PC-9 (cell line): ENCODE measurements around the gene PRICKLE2. TPM values are rescaled to one million over a fixed set of nuclear protein-coding genes. Genes with fewer than 3 reads are reported as not detected.

Experiments used
- BruUV-seq: library from RNA; stranded (reverse); fragments of 400-500 nt; replicated peaks from 2 replicates; lab custom pipeline; 2021; lab: Mats Ljungman, UMichigan
- CTCF ChIA-PET: fragments of 300-600 bp; sonication (Branson Sonifier 250); formaldehyde crosslinking; loops from one replicate; lab custom pipeline; 2022; ENCODE audit warnings: antibody characterized with exemption; lab: Charles Lee
- POLR2A ChIA-PET: fragments of 300-600 bp; sonication (Branson Sonifier 250); formaldehyde crosslinking; loops from one replicate; lab custom pipeline; 2022; ENCODE audit warnings: antibody characterized with exemption; ENCODE audit not compliant: unreplicated experiment; lab: Charles Lee
- DNase-seq, 2 experiments: peaks; one replicate each; pipeline versions ENCODE4 v3.0.0 to v3.0.0-alpha.2; 2015 to 2022; ENCODE audit warnings: mixed read lengths in 1 of 2
- H2AFZ ChIP-seq: fragments of 200-600 bp; sonication (generic); 2 replicates; pipeline ENCODE4 v1.8.1; 2017; ENCODE audit warnings: antibody characterized with exemption
- H3F3A ChIP-seq: fragments of 200-600 bp; sonication (generic); 2 replicates; pipeline ENCODE4 v1.8.1; 2017; ENCODE audit warnings: antibody characterized with exemption, mild to moderate bottlenecking, low read depth; ENCODE audit not compliant: insufficient read depth
- H3K27ac ChIP-seq: fragments of 200-600 bp; sonication (generic); 2 replicates; pipeline ENCODE4 v1.6.1; 2016; ENCODE audit warnings: mixed run types
- H3K27me3 ChIP-seq: fragments of 200-600 bp; sonication (generic); 2 replicates; pipeline ENCODE4 v1.6.1; 2016; ENCODE audit warnings: low read depth, mixed run types; ENCODE audit not compliant: insufficient read depth
- H3K36me3 ChIP-seq: fragments of 200-600 bp; sonication (generic); 2 replicates; pipeline ENCODE4 v1.6.1; 2016; ENCODE audit warnings: low read depth, mixed run types
- H3K4me1 ChIP-seq: fragments of 200-600 bp; sonication (generic); replicated peaks from 2 replicates; pipeline ENCODE4 v1.6.1; 2016; ENCODE audit warnings: mixed run types; ENCODE audit not compliant: insufficient read depth
- H3K4me2 ChIP-seq: fragments of 200-600 bp; sonication (generic); 2 replicates; pipeline ENCODE4 v1.6.1; 2017; ENCODE audit warnings: mixed run types
- H3K4me3 ChIP-seq: fragments of 200-600 bp; sonication (generic); 2 replicates; pipeline ENCODE4 v1.6.1; 2016; ENCODE audit warnings: mixed run types
- H3K79me2 ChIP-seq: fragments of 200-600 bp; sonication (generic); 2 replicates; pipeline ENCODE4 v1.6.1; 2017; ENCODE audit warnings: low read depth, mixed run types
- H3K9me2 ChIP-seq: fragments of 200-600 bp; sonication (generic); 2 replicates; pipeline ENCODE4 v1.8.1; 2017; ENCODE audit warnings: mild to moderate bottlenecking; ENCODE audit not compliant: insufficient read depth
- H3K9me3 ChIP-seq: fragments of 200-600 bp; sonication (generic); 2 replicates; pipeline ENCODE4 v1.8.1; 2016; ENCODE audit warnings: low read depth; ENCODE audit not compliant: insufficient read depth
- H4K20me1 ChIP-seq: fragments of 200-600 bp; sonication (generic); 2 replicates; pipeline ENCODE4 v1.8.1; 2017; ENCODE audit not compliant: insufficient read depth
- CTCF ChIP-seq: fragments of 200-600 bp; sonication (generic); conservative IDR thresholded peaks from 2 replicates; pipeline ENCODE4 v1.6.1; 2017; ENCODE audit warnings: mixed run types, antibody characterized with exemption, mild to moderate bottlenecking, moderate library complexity
- EZH2 ChIP-seq: fragments of 200-600 bp; sonication (generic); IDR thresholded peaks from 2 replicates; pipeline ENCODE4 v1.8.0; 2017; ENCODE audit warnings: antibody characterized with exemption, low read depth
- intact Hi-C: fragments of 100-400 bp; cut with micrococcal nuclease; formaldehyde crosslinking; loops from one replicate; pipeline ENCODE4 v1.10.0; 2022; ENCODE audit not compliant: unreplicated experiment
- total RNA-seq: library from RNA; stranded (reverse); gene quantifications from 2 replicates; pipeline ENCODE4 v1.2.3, GENCODE V29; 2021

The PRICKLE2 gene
- total RNA-seq, 1 experiment from 2014 or later, result 7.9 TPM

GRCh38 chr3:64203969-64204908, 21.0 kb downstream of the PRICKLE2 start:
- CTCF ChIA-PET, result no interaction called here
- intact Hi-C loops, result no loop called here
- H3K79me2 ChIP-seq, result no peaks in the 10 kb centered on the region

GRCh38 chr3:64203216-64203615, 22.1 kb downstream of the PRICKLE2 start:
- Histone ChIP-seq H3K27me3 (no peaks in the 10 kb centered on the region), H3K4me1 (no peaks in the 10 kb centered on the region), H3F3A (no peaks in the 10 kb centered on the region), H3K79me2 (no peaks in the 10 kb centered on the region), H2AFZ (no peak overlapping the region), H3K9me3 (no peaks in the 10 kb centered on the region), H4K20me1 (no peaks in the 10 kb centered on the region), H3K27ac (no peak overlapping the region), H3K4me3 (no peak overlapping the region), H3K36me3 (no peaks in the 10 kb centered on the region), H3K9me2 (no peaks in the 10 kb centered on the region), H3K4me2 (no peak overlapping the region)
- no peak for DNase-seq
- ChIA-PET CTCF (interaction anchor here (0.6 kb wide), 1 partner anchor 127 kb away, joined by 4 read pairs; no protein-coding TSS in a partner anchor), POLR2A (no interaction called here)
- TF ChIP-seq CTCF (no peak), EZH2 (no peak)
- no TSS peak for BruUV-seq
- intact Hi-C loops, result no loop called here

More at GRCh38 chr3:64203969-64204908, 21.0 kb downstream of the PRICKLE2 start:
- no TSS peak for BruUV-seq
- no peak overlapping the region for H3K4me2 ChIP-seq
- no peaks in the 10 kb centered on the region for H3K4me1 ChIP-seq
- no peak overlapping the region for H3K4me3 ChIP-seq
- H4K20me1 ChIP-seq, result no peaks in the 10 kb centered on the region
- no peak for DNase-seq
- POLR2A ChIA-PET, result no interaction called here
- H2AFZ ChIP-seq, result no peak overlapping the region
- no peaks in the 10 kb centered on the region for H3K27me3 ChIP-seq
- no peak for TF ChIP-seq EZH2
- no peak for TF ChIP-seq CTCF
- H3F3A ChIP-seq, result no peaks in the 10 kb centered on the region
- no peaks in the 10 kb centered on the region for H3K9me2 ChIP-seq
- no peak overlapping the region for H3K27ac ChIP-seq
- no peaks in the 10 kb centered on the region for H3K9me3 ChIP-seq
- H3K36me3 ChIP-seq, result no peaks in the 10 kb centered on the region

- H3K79me2 ChIP-seq, result no peaks in the 10 kb centered on the region
- TF ChIP-seq EZH2, result no peak
- TF ChIP-seq CTCF, result no peak
These were observed 25.3 kb downstream of the PRICKLE2 start for GRCh38 chr3:64199932-64200331.

More at GRCh38 chr3:64199932-64200331, 25.3 kb downstream of the PRICKLE2 start:
- no peak overlapping the region for H3K27ac ChIP-seq
- ChIA-PET POLR2A (no interaction called here), CTCF (no interaction called here)
- no peaks in the 10 kb centered on the region for H4K20me1 ChIP-seq
- no peak for DNase-seq
- H3F3A ChIP-seq, result no peaks in the 10 kb centered on the region
- H3K27me3 ChIP-seq, result no peaks in the 10 kb centered on the region
- intact Hi-C loops, result no loop called here
- no peaks in the 10 kb centered on the region for H3K36me3 ChIP-seq
- no peak overlapping the region for H3K4me2 ChIP-seq
- no TSS peak for BruUV-seq
- H2AFZ ChIP-seq, result no peak overlapping the region
- no peak overlapping the region for H3K4me3 ChIP-seq
- H3K9me2 ChIP-seq, result no peaks in the 10 kb centered on the region
- H3K4me1 ChIP-seq, result no peaks in the 10 kb centered on the region
- no peaks in the 10 kb centered on the region for H3K9me3 ChIP-seq
